IPS DF 6.9 (cell line): ENCODE data around the gene SYF2.
A peak's percentile ranks its signal among the peaks of the same experiment; 100 is the strongest.
"Not testable (repeated sequence)": the region's sequence is repeated elsewhere in the genome, so short reads cannot be mapped to it uniquely, and the experiment has no call there.

ENCODE experiments used
- DNase-seq: peaks from one replicate; pipeline ENCODE4 v3.0.0-alpha.2; 2013; ENCODE audit warnings: low read depth, low spot score
- H3K27ac ChIP-seq: one replicate; pipeline ENCODE4 v1.5.1; 2013; ENCODE audit warnings: low read length, control low read depth
- H3K27me3 ChIP-seq: 2 replicates; pipeline ENCODE4 v1.6.1; 2013; ENCODE audit warnings: mild to moderate bottlenecking, low read length; ENCODE audit not compliant: control insufficient read depth, insufficient read depth
- H3K36me3 ChIP-seq: 2 replicates; pipeline ENCODE4 v1.6.1; 2013; ENCODE audit warnings: low read length; ENCODE audit not compliant: control insufficient read depth, insufficient read depth
- H3K4me1 ChIP-seq: 2 replicates; pipeline ENCODE4 v1.6.1; 2013; ENCODE audit warnings: low read length; ENCODE audit not compliant: control insufficient read depth, insufficient read depth
- H3K4me3 ChIP-seq: 2 replicates; pipeline ENCODE4 v1.5.1; 2013; ENCODE audit warnings: mild to moderate bottlenecking, low read length
- H3K9me3 ChIP-seq: 2 replicates; pipeline ENCODE4 v1.6.1; 2013; ENCODE audit warnings: low read length, inconsistent platforms; ENCODE audit not compliant: control insufficient read depth, insufficient read depth
- WGBS: extraction: QIAGEN DNeasy Blood & Tissue Kit; methylation state at CpG from one replicate; pipeline ENCODE4 v1.1.7; 2013; ENCODE audit warnings: mixed read lengths, missing lambda C conversion rate; ENCODE audit not compliant: insufficient read length, insufficient coverage; 5-methylcytosine and 5-hydroxymethylcytosine counted together

The SYF2 gene

GRCh38 chr1:25245809-25246599, 13.7 kb upstream of the SYF2 start:
- H3K9me3 ChIP-seq, result no peaks in the 10 kb centered on the region
- no peaks in the 10 kb centered on the region for H3K27me3 ChIP-seq
- DNase-seq, result no peak
- peaks cover 4% of the 10 kb centered on the region; the same call in 1 of the 2 replicates for H3K36me3 ChIP-seq
- H3K4me3 ChIP-seq, result peak overlapping the region; percentile 80
- H3K27ac ChIP-seq, result no peak overlapping the region
- no peaks in the 10 kb centered on the region; the same call in 1 of the 2 replicates for H3K4me1 ChIP-seq
- no CpG with 5 or more reads among the region's 30 CpGs for WGBS

- H3K27ac ChIP-seq, result no peak overlapping the region
- H3K4me1 ChIP-seq, result peaks cover 2% of the 10 kb centered on the region
- no peak for DNase-seq
- no peaks in the 10 kb centered on the region for H3K27me3 ChIP-seq
- H3K4me3 ChIP-seq, result no peak overlapping the region
- no CpG with 5 or more reads among the region's 5 CpGs for WGBS
- H3K36me3 ChIP-seq, result peaks cover 4% of the 10 kb centered on the region; the same call in 1 of the 2 replicates
- H3K9me3 ChIP-seq, result no peaks in the 10 kb centered on the region
Measured at GRCh38 chr1:25245393-25245792, 13.1 kb upstream of the SYF2 start.

GRCh38 chr1:25243907-25244306, 11.6 kb upstream of the SYF2 start:
- Histone ChIP-seq H3K4me1 (peaks cover 2% of the 10 kb centered on the region), H3K4me3 (no peak overlapping the region), H3K27ac (no peak overlapping the region), H3K27me3 (no peaks in the 10 kb centered on the region), H3K9me3 (no peaks in the 10 kb centered on the region), H3K36me3 (peaks cover 4% of the 10 kb centered on the region; the same call in 1 of the 2 replicates)
- no peak for DNase-seq
- WGBS, result no CpG with 5 or more reads among the region's 6 CpGs

GRCh38 chr1:25239681-25240541, 7.6 kb upstream of the SYF2 start:
- DNase-seq, result peak; percentile 79
- no peaks in the 10 kb centered on the region for H3K27me3 ChIP-seq
- no peaks in the 10 kb centered on the region for H3K9me3 ChIP-seq
- no CpG with 5 or more reads among the region's 41 CpGs for WGBS
- H3K36me3 ChIP-seq, result peaks cover 4% of the 10 kb centered on the region; the same call in 1 of the 2 replicates
- H3K4me1 ChIP-seq, result peaks cover 2% of the 10 kb centered on the region; the same call in 1 of the 2 replicates
- no peak overlapping the region for H3K27ac ChIP-seq
- peak overlapping the region; percentile 44; the same call in 1 of the 2 replicates for H3K4me3 ChIP-seq

- H3K4me1 ChIP-seq, result peaks cover 2% of the 10 kb centered on the region; the same call in 1 of the 2 replicates
- H3K4me3 ChIP-seq, result no peak overlapping the region
- no peaks in the 10 kb centered on the region for H3K27me3 ChIP-seq
- no peak for DNase-seq
- H3K36me3 ChIP-seq, result no peaks in the 10 kb centered on the region; the same call in 1 of the 2 replicates
- no peak overlapping the region for H3K27ac ChIP-seq
- no CpG with 5 or more reads among the region's 11 CpGs for WGBS
- H3K9me3 ChIP-seq, result no peaks in the 10 kb centered on the region
Measured at GRCh38 chr1:25238046-25238445, 5.7 kb upstream of the SYF2 start.

- H3K9me3 ChIP-seq, H3K36me3 ChIP-seq, DNase-seq, H3K4me3 ChIP-seq, H3K27me3 ChIP-seq, H3K27ac ChIP-seq, H3K4me1 ChIP-seq: not testable (repeated sequence)
- no CpG with 5 or more reads among the region's 7 CpGs for WGBS
Measured at GRCh38 chr1:25236261-25236660, 4.0 kb upstream of the SYF2 start.

GRCh38 chr1:25235411-25235810, 3.1 kb upstream of the SYF2 start:
- not testable (repeated sequence) for DNase-seq, H3K27me3 ChIP-seq, H3K27ac ChIP-seq, H3K9me3 ChIP-seq, H3K36me3 ChIP-seq, H3K4me3 ChIP-seq, H3K4me1 ChIP-seq
- no CpG with 5 or more reads among the region's 10 CpGs for WGBS

- no CpG with 5 or more reads among the region's 13 CpGs for WGBS
- Histone ChIP-seq H3K9me3 (no peaks in the 10 kb centered on the region), H3K27me3 (no peaks in the 10 kb centered on the region), H3K36me3 (no peaks in the 10 kb centered on the region), H3K4me1 (no peaks in the 10 kb centered on the region), H3K4me3 (peak overlapping the region; percentile 87), H3K27ac (no peak overlapping the region)
- DNase-seq, result peak; percentile 66
Measured at GRCh38 chr1:25232866-25233784, 823 bp upstream of the SYF2 start.

GRCh38 chr1:25223471-25223870, 8.8 kb downstream of the SYF2 start:
- Histone ChIP-seq H3K9me3 (no peaks in the 10 kb centered on the region), H3K36me3 (peaks cover 9% of the 10 kb centered on the region; the same call in 1 of the 2 replicates), H3K27ac (no peak overlapping the region), H3K4me1 (no peaks in the 10 kb centered on the region), H3K27me3 (no peaks in the 10 kb centered on the region), H3K4me3 (no peak overlapping the region)
- no CpG with 5 or more reads among the region's 3 CpGs for WGBS
- DNase-seq, result no peak

- Histone ChIP-seq H3K27ac (no peak overlapping the region), H3K36me3 (peaks cover 9% of the 10 kb centered on the region; the same call in 1 of the 2 replicates), H3K4me3 (no peak overlapping the region), H3K9me3 (no peaks in the 10 kb centered on the region), H3K27me3 (no peaks in the 10 kb centered on the region), H3K4me1 (no peaks in the 10 kb centered on the region)
- no CpG with 5 or more reads among the region's 4 CpGs for WGBS
- no peak for DNase-seq
Measured at GRCh38 chr1:25222606-25223005, 9.7 kb downstream of the SYF2 start.
